GM21423 (cell line): ENCODE data around the gene SPDEF.
A peak's percentile ranks its signal among the peaks of the same experiment; 100 is the strongest.

Source experiments
- ATAC-seq: cut with Tn5 transposase; IDR thresholded peaks from one replicate; pipeline ENCODE4 v1.9.1; 2021; ENCODE audit warnings: mild to moderate bottlenecking, moderate library complexity; ENCODE audit not compliant: unreplicated experiment

Gene SPDEF

DNA sequence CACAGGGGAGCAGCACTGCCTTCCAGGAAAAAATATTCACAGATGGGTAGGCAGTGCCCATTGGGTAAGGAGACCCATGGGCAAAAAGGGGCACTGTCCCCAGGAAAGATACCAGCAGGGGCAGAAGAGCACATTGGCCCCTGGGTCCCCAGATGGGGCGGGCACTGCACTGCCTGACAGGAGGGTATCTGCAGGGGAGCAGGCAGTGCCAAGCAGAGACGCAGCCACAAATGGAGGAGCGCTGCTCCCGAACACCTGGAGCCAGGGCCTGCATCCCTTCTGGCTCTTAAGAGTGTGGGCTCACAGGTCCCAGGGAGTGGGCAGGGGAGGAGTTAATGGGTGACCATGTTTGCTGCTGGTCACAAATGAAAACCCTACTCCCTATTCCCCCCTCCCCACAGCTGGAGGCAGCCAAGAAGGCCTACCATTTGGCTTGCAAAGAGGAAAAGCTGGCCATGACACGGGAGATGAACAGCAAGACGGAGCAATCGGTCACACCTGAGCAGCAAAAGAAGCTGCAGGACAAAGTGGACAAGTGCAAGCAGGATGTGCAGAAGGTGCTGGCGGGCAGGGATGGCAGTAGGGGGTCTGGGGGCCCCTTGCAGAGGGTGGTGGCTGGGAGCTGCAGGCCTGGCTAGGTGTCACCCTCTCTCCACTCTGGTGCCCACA, 27.0 kb downstream of the SPDEF start:
- ATAC-seq: no peak

DNA sequence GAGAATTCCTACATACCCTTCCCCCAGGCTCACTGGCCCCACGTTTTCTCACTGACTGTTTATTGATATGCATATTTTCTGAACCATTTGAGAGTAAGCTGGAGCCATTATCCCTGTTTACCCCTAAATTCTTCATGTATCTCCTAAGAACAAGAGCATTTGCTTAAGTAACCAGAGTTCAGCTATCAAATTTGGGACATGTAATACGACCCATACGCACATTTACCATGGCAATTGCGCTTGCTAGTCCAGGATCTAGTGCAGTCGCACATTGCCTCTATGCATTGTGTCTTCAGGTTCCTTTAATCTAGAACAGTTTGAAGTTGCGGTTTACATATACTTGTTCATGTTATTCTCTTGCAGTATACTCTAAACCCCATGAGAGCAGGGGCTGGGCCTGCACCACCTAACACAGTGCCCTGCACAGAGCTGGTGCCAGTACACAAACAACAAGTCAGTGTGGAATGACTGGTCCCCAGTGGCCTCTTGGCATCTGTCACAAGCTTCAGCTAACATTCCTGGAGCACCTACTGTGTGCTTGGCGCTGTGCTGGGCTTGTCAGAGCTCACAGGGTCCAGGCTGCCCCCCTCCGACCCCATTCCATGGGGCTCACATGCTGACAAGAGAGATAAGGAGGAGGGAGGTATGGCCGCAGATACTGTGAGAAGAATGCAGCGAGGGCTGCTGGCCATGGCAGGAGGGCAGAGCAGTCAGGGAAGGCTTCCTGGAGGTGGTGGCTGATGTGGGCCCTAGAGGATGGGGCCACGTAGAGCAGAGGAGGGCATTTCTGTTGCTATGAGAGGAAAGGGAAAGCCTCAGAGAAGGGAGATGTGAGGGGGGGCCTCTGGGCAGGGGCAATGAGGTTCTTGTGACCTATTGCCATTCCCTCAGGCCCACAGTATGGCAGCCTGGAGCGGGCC, 28.1 kb downstream of the SPDEF start:
- no peak for ATAC-seq

DNA sequence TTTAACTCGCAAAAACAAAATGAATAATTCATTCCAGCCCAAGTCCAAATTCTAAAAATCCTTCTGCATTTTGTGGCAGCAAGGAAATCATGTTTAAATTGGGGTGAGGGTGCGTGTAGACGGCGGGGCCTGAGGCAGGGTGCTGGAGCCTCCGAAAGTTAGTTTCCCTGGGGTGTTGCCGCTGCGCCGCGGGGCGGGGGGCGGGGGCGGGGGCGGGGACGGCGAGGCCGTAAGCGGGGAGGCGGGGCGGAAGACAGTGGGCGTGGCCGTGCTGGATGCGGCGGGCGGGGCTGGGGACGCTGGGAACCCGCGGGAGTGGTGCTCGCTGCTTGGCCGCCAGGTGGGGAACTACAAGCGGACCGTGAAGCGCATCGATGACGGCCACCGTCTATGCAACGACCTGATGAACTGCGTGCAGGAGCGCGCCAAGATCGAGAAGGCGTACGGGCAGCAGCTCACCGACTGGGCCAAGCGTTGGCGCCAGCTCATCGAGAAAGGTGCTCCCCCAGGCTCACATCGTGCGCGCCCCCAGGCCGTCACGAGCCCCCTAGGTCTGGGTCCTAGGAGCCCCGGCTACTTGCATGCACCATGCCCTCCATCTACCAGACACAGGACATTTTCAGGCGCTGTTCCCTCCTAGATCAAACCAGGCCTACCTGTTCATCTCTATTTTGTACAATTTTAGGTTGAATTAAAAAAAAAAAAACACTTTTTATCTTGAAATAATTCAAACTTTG, 29.0 kb downstream of the SPDEF start:
- ATAC-seq: peak; percentile 88

DNA sequence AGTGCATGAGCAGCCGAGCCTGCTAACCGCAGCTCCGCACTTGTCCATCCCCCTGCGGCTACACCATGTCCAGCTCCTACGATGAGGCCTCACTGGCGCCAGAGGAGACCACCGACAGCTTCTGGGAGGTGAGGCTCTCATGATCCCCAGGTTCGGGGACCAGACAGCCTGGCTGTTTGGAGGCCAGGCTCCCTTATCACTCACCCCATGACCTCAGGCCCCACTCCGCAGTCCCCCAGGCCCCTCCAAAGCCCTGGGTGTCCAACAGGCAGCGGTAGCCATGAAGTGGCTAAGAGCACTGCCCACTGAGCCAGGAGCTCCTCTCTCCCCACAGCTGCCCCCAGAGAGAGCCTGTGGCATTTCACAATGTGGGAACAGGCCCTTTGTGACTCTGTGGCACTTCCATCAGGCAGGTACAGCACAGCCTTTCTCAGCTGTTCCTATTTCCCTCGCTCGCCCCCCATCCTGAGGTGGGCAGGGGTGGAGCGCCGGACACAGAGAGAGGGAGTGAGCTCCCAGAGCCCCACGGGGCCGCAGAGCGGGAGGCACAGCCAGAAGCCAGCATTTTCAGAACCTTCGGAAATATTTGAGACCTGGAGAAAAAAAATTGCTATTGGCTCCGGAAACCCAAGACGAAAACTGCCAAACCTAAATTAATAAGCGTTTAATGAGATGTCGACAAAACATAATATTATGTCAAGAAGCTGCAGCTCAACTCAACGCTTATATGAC, 29.7 kb downstream of the SPDEF start:
- no peak for ATAC-seq

DNA sequence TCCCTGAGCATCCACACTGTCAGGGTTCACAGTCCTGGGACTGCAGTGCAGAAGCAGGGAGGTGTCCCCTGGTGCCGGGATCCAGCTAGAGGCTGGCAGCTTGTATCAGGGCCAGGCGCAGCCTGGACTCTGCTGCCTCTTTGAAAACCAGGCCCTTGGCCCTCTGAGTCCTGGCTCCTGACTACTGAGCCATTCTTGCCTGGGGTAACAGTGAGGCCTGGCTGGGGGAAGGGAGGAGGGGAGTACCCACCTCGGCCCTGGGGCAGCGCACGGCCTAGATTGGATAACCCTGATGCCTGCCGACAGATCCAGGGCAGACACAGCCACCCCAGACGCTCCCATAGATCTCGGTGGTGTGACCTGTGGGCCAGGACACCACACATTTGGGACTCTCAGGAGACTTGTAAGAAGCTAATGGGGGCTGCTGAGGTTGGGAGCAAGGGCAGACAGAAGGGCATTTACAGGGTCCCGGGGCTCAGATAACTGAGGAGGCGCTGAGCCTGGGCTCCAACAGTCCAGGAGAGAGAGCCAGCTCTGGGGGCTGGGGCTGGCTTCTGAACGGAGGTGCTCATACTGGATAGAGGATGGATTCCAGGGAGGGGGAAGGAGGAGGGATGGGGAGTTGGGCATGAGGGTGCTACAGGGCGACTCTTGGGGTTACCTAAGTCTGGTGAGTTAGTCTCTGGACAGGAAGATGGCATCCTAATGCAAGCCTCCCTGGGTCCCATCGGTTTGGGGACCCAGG, 30.5 kb downstream of the SPDEF start:
- ATAC-seq: no peak

DNA sequence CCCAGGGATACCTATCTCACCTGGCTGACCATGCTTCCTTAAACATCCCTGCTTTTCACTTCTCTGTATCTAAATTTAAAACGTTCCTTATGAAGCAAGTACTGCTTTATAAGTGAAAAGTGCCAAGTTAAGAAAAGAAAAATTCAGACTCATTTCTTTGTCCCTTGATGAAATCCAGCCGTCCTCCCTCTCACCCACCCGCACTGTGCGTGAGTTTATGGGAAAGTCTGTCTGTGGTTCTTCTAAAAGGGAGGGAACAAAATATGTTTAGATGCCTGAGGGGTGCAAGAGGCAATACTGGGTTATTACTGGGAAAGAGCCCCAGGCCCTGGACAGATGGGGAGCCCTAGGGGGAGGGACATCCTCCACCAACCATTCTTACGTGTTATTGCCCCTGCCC, 31.2 kb downstream of the SPDEF start:
- no peak for ATAC-seq

DNA sequence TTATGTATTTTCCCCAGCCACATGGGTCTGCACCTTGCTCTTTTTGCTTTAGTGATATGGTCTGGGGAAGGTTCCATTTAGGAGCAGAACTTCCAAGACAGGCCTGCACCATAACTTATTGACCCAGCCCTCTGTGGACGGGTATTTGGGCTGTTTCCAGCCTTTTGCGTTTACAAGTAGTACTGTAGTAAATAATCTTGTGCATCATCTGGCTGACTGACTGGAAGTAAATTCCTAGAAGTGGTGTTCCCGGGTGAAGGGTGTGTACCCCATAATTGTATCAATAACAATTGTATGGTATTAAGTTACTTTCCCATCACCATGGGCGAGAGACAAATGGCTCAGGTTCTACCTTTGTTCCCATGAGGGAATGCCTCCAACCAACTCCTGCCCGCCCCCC, 31.6 kb downstream of the SPDEF start:
- ATAC-seq: no peak

DNA sequence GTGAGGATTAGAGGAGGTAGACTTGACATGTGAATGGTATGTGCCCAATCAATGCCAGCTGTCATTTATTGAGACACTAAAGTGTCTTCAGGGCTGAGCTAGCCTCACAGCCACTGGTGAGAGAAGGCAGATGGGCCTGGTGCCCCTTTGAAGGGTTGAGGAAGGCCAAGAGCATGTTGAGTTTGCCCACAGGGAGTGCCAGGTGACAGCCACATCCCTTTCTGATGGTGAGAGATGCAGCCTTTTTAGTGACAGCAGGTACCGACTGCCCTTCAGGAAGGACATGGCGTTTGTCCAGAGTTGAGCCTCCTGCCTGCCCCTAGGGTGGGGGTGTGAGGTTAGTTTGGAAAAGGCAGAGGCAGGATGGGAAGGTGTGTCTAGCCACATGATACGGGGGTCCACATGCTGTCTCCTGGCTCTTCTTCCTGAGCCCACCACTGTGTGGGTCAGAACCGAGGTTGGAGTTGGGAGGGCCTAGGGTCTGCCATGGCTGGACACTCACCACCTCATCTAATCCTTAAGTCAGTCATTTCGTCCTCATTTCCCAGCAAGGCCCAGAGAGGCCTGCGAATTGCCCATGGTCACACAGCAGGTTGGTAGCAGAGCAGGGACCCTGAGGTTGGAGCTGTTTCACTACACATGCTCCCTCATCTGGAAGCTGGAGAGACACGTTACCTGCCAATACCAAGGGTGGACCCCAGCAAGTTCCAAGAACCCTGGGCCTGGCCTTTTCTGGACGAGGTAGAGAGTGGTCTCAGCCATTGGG, 32.5 kb downstream of the SPDEF start:
- no peak for ATAC-seq

DNA sequence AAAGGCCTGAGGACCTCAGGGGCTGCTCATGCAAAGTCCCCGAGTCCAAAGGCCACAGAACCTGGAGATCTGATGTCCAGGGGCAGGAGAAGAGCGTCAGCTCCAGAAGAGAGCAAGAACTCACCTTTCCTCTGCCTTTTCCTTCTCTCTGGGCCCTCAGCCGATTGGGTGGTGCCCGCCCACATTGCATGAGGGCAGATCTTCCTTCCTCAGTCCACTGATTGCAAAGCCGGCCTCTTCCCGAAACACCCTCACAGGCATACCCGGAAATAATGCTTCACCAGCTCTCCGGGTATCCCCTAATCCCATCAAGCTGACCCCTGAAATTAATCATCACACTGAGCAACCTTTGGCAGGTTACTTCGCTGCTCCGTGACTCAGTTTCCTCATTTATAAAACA, 33.4 kb downstream of the SPDEF start:
- ATAC-seq: no peak

DNA sequence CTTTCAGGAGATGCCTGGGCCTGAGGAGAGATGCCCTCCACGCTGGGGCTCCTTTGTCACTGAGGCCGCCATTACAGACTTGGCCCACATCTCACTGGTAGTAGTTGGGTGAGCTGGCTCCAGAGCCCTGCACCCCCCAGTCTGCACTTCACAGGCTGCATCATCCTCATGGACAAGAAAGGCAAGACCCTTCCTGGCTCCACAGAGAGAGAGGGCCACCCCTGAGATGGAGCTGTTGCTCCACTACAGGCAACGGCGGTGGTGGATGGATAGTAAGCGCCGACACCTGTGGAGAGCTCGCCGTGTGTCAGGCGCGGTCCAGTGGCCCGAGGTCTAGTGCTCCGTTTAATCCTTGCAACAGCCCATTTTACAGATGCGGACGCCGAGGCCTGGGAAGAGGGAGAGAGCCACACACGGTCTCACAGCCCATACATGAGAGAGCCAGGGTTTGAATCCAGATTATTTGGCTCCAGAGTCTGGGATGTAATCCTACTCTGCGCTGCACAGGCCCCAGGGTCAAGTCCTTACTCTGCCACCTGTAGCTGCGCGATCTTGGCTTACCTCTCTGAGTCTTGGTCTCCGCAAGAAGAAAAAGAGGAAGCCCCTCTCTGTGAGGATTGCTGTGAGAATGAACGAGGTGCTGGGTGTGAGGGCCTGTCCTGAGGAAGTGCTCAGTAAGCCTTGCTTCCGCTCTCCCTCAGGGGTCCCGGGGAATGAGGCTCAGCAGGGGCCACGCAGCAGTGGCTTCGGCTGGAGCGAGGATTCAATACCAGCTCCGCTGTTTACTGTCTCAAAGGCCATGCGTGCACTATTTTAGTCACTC, 34.5 kb downstream of the SPDEF start:
- ATAC-seq: no peak

DNA sequence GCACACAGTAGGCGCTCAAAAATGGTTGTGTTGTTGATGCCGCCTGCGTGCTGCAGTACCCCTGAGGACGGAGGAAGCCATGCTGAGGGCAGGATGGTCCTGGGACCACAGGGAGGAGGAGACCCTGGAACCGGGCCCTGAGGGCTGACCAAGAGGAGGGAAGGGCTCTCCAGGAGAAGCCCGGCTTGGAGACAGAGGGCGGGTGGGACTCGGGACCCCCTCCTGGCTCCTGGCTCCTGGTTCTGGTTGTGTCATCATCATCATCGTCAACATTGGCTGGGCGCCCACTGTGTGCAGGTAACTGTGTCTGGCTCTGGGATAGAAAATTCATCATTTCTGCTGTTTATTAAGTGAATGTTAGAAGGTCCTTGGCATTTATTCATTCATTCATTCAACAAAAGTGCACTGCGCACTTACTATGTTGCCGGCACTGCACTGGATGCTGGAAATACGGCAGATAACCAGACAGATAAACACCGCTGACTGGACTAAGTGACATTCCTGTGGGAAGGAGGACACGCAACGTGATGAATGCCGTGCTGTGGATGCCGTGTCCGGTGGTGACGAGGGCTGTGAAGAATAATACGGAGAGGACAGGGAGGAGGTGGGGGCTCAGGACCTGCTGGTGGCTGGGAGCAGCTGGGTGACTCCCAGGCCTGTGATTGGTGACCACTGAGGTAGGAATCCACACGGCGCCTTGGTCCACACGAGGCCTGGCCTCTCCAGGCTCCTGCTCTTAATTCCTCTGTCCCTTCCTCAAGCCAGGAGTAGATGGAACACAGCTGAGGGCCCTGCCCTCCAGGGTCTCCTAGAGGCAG, 35.3 kb downstream of the SPDEF start:
- ATAC-seq: no peak

DNA sequence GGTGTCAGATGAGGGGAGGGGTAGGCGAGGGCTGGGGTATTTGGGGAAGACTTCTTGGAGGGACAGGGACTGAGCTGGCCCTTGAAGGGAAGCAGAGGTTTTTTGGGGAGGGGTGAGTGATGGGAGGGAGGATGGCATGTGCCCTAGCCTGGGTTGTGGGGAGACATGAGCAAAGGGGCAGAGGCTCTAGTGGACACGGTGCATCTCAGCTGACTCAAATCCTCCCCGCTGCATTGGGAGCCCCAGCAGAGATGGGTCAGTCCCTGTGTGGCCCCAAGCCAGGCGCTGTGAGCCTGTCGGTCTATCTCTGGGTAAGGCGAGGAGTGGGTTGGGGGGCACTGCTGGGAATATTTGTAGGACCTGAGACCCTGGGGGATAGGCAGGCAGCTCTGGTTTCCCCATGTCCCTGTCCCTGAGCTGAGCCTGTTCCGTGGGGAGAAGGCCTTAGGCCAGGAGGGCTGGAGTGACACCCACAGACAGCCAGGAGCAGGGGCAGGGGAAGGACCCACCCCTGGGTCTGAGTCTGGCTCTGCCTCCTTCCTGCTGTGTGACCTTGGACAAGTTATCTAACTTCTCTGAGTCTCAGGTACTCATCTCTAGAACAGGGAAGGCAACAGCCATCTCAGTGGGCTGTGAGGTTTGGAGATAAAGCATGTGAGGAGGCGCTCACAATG, 36.0 kb downstream of the SPDEF start:
- ATAC-seq: no peak

DNA sequence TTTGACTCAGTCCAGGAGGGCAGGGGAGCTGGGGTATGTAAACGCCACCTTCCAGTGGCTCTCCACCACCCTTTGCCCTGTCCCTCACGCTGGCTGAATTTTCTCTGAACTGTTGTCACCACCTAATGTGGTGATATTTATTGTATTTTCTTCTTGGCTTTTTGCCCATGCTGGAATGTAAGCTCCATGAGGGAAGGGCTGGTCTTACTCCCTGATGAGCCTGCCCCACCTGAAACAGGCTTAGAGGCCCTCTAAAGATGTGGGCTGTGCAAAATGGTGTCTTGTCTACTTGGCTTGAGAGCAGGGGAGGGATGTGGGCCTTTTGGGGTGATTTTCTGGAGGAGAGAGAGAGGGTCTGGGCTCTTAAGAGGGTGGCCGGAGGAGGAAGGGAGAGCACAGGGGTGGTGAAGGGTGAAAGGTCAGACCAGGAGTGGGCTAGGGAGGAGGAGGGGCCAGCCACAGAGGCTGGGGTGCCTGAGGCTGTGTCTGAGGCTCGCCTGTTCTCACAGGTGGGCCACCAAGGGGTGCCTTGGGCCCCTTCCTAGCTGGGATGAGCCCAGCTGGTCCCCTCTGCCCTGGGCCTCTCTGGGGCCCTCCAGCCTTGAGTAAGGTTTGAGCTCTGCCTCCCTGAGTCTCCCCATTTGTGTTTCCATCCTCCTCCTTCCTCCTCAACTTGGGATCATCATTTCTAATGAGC, 37.3 kb downstream of the SPDEF start:
- ATAC-seq: no peak

DNA sequence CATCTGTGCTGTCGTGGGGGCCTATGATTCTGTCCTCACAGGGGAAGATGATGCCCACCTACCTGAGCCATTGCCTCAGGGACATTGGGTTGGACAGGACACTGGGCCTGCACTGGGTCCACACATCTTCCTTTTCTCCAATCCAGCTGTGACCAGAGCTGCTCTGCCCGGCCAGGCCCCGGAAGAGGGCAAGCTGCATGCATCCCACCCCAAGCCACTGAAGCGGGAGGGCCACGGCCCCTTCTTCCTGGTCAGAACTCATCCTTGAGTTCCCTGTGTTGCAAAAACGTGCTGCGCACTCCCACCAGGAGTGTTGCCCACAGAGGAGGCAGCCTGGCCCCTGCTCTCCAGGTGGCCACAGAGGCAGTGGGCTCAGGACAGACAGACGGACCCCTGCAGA, 38.2 kb downstream of the SPDEF start:
- no peak for ATAC-seq

DNA sequence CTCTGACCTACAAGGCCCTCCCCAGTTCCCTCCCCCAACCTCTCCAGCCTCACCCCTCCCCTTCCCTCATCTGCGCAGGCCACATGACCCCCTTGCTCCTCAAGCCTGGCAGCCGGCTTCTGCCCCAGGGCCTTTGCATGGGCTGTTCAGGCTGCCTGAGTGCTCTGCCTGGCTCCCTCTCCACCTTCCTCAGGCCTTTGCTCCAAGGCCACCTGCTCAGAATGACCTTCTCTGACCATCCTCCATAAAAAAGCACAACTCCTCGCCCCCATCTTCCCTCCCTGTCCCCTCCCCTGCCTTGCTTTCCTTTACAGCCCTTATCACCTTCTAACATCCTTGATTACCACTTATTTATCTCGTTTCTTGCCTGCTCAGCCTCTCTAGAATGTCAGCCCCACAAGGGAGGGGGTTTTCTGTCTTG, 38.7 kb downstream of the SPDEF start:
- no peak for ATAC-seq

DNA sequence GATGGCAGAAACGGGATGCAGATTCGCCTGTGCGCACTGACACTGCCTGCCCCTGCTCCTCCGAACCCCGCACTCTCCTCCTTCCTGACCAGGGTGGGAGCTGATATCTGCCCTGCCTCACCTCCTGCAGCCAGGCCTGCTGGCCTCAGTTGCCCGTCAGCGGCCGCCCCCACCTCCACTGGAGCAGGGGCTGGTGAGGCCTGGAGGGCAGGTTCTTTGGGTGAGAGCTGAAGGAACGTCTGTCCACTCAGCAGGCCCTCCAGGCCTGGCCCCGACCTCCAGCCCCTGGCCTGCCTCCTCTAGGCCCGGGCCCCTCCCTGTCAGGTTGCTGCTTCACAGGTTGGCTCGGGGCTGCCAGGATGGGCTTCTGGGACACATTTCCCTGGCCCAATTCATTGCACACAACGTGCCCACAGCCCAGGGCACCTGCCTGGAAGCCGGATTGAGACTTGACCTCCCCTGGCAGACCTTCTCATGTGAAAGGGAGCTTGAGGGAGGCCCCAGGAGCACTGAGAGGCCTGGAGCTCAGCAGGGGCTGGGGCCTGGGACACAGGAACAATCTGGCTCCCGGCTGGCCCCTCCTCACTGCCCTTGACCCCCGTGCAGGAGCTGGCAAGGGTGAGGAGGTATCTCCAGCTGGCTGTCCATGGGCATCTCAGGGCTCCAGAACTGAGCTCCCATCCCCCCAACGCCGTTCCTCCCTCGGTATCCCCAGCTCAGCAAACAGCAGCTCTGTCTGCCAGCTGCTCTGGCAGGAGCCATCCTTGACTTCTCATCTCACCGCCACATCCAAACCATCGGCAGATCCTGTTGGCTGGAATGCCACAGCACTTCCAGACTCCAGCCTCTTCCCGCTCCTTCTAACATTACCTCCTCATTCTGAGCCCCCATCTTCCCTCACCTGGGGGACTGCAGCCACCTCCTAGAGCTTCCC, 39.5 kb downstream of the SPDEF start:
- no peak for ATAC-seq
